ENCODE data around the gene MT2A. TPM values are rescaled to one million over a fixed set of nuclear protein-coding genes. Genes with fewer than 3 reads are reported as not detected.

Gene MT2A
- total and polyA plus RNA-seq, 2 donors from 2014 or later, result 315 to 507 TPM

GRCh38 chr16:56649271-56649670 is 40.9 kb downstream of the MT2A start:
- no peak for FAIRE-seq
- H3K27me3 ChIP-seq (ENCODE audit: control insufficient read depth, insufficient read depth, low read length), result peaks cover 30% of the 10 kb centered on the region
- intact Hi-C loops (cut with DNase I), result no loop called here

GRCh38 chr16:56649820-56650219 is 41.4 kb downstream of the MT2A start:
- no peak for TF ChIP-seq CTCF (IDR thresholded peaks at IDR 0.05; ENCODE audit: borderline replicate concordance, extremely low read depth, insufficient read depth)
- Histone ChIP-seq H3K27me3 (ENCODE audit: control insufficient read depth, insufficient read depth, low read length) (peaks cover 24% of the 10 kb centered on the region), H3K9ac (ENCODE audit: low read length in 3 of 3) (no peak overlapping the region), H3K36me3 (ENCODE audit: control insufficient read depth in 2 of 3, insufficient read depth in 3 of 3, low read length in 3 of 3) (no peaks in the 10 kb centered on the region), H3K9me3 (ENCODE audit: control insufficient read depth in 2 of 3, insufficient read depth in 1 of 3, low read length in 3 of 3) (no peaks in the 10 kb centered on the region), H3K4me3 (ENCODE audit: low read length in 3 of 3) (no peak overlapping the region), H3K4me1 (ENCODE audit: control insufficient read depth in 2 of 3, insufficient read depth in 2 of 3, low read depth in 1 of 3, low read length in 3 of 3) (no peaks in the 10 kb centered on the region), H3K27ac (ENCODE audit: low read depth in 2 of 2, low read length in 2 of 2) (no peak overlapping the region)
- DNase-seq, result no peak
- intact Hi-C loops (cut with DNase I), result no loop called here
- FAIRE-seq, result no peak

More at GRCh38 chr16:56649271-56649670, 40.9 kb downstream of the MT2A start:
- no peak overlapping the region for H3K4me3 ChIP-seq (ENCODE audit: low read length in 3 of 3)
- H3K27ac ChIP-seq (ENCODE audit: low read depth in 2 of 2, low read length in 2 of 2), result no peak overlapping the region
- TF ChIP-seq CTCF (IDR thresholded peaks at IDR 0.05; ENCODE audit: borderline replicate concordance, extremely low read depth, insufficient read depth), result no peak
- H3K36me3 ChIP-seq (ENCODE audit: control insufficient read depth in 2 of 3, insufficient read depth in 3 of 3, low read length in 3 of 3), result no peaks in the 10 kb centered on the region
- no peaks in the 10 kb centered on the region for H3K9me3 ChIP-seq (ENCODE audit: control insufficient read depth in 2 of 3, insufficient read depth in 1 of 3, low read length in 3 of 3)
- H3K4me1 ChIP-seq (ENCODE audit: control insufficient read depth in 2 of 3, insufficient read depth in 2 of 3, low read depth in 1 of 3, low read length in 3 of 3), result peaks cover 0 to under 1% (median 0%) of the 10 kb centered on the region in 3 donors
- DNase-seq, result no peak
- H3K9ac ChIP-seq (ENCODE audit: low read length in 3 of 3), result no peak overlapping the region

GRCh38 chr16:56651586-56651985 is 43.2 kb downstream of the MT2A start, which contains the start of gene MT1B:
Gene MT1B, plus strand, starts transcription at chr16:56651886. Its CDS starts 68 bp downstream, at chr16:56651954.
- no peaks in the 10 kb centered on the region for H3K36me3 ChIP-seq (ENCODE audit: control insufficient read depth in 2 of 3, insufficient read depth in 3 of 3, low read length in 3 of 3)
- intact Hi-C loops (cut with DNase I), result no loop called here
- no peaks in the 10 kb centered on the region for H3K9me3 ChIP-seq (ENCODE audit: control insufficient read depth in 2 of 3, insufficient read depth in 1 of 3, low read length in 3 of 3)
- H3K27ac ChIP-seq (ENCODE audit: low read depth in 2 of 2, low read length in 2 of 2), result no peak within 1 kb of the TSS
- no peak for DNase-seq
- no peak within 1 kb of the TSS for H3K4me3 ChIP-seq (ENCODE audit: low read length in 3 of 3)
- no peak for FAIRE-seq
- peaks cover 12% of the 10 kb centered on the region for H3K27me3 ChIP-seq (ENCODE audit: control insufficient read depth, insufficient read depth, low read length)
- no peak within 1 kb of the TSS for H3K9ac ChIP-seq (ENCODE audit: low read length in 3 of 3)
- TF ChIP-seq CTCF (IDR thresholded peaks at IDR 0.05; ENCODE audit: borderline replicate concordance, extremely low read depth, insufficient read depth), result no peak
- no peaks in the 10 kb centered on the region for H3K4me1 ChIP-seq (ENCODE audit: control insufficient read depth in 2 of 3, insufficient read depth in 2 of 3, low read depth in 1 of 3, low read length in 3 of 3)

- FAIRE-seq, result no peak
- H3K27me3 ChIP-seq (ENCODE audit: control insufficient read depth, insufficient read depth, low read length), result peaks cover 5% of the 10 kb centered on the region
- TF ChIP-seq CTCF (IDR thresholded peaks at IDR 0.05; ENCODE audit: borderline replicate concordance, extremely low read depth, insufficient read depth), result no peak
Measured at GRCh38 chr16:56652600-56652999, 44.2 kb downstream of the MT2A start.

More at GRCh38 chr16:56652600-56652999, 44.2 kb downstream of the MT2A start:
- Histone ChIP-seq H3K4me3 (ENCODE audit: low read length in 3 of 3) (no peak overlapping the region), H3K36me3 (ENCODE audit: control insufficient read depth in 2 of 3, insufficient read depth in 3 of 3, low read length in 3 of 3) (no peaks in the 10 kb centered on the region), H3K27ac (ENCODE audit: low read depth in 2 of 2, low read length in 2 of 2) (no peak overlapping the region), H3K9me3 (ENCODE audit: control insufficient read depth in 2 of 3, insufficient read depth in 1 of 3, low read length in 3 of 3) (no peaks in the 10 kb centered on the region), H3K4me1 (ENCODE audit: control insufficient read depth in 2 of 3, insufficient read depth in 2 of 3, low read depth in 1 of 3, low read length in 3 of 3) (no peaks in the 10 kb centered on the region), H3K9ac (ENCODE audit: low read length in 3 of 3) (no peak overlapping the region)
- no peak for DNase-seq
- intact Hi-C loops (cut with DNase I), result no loop called here

Data from kidney (tissue), 14 donors.